ENCODE results near the gene NISCH.
"Not testable (repeated sequence)": the region's sequence is repeated elsewhere in the genome, so short reads cannot be mapped to it uniquely, and the experiment has no call there.

Gene NISCH

DNA sequence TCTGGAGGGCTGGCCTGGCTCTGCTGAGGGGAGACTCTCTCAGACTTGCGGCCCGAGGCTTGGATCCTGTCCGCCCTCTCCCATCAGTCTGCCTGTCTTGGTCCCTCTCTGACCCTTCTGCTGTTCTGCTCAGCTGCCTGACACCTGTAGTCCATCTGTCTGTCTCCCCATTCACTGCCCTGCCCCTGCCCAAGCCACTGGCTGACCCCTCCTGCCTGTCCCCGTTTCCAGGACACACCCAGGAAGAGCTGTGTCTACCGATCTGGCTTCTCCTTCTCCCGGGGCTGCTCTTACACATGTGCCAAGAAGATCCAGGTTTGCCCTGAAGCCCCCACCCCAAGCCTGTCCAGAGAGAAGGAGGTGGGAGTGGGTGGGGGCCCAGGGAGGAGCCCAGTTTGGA lies 59.8 kb downstream of the NISCH start:
- no peak for DNase-seq

DNA sequence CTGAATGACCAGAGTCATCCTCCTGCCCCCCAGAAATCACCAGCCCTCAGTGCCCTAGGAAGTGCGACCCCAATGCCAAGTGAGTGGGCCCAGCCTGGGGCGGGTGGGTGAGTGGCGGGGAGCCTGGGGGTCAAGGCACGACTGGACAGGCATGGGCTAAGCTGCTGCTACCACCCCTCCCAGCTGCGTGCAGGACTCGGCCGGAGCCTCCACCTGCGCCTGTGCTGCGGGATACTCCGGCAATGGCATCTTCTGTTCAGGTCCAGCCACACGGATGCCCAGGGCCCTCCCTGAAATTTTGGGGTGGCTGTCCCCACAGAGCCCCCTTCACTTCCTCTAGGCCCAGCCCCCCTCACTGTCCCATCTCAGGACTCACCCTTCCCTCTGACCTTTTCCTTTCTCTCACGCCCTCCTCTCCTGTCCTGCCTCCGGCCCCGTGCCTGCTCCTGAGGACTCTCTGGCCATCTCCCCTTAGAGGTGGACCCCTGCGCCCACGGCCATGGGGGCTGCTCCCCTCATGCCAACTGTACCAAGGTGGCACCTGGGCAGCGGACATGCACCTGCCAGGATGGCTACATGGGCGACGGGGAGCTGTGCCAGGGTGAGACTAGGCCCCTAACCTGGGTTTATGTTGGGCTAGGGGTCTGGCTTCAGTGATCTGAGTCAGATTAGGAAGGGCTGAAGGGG lies 61.2 kb downstream of the NISCH start:
- DNase-seq, result no peak

DNA sequence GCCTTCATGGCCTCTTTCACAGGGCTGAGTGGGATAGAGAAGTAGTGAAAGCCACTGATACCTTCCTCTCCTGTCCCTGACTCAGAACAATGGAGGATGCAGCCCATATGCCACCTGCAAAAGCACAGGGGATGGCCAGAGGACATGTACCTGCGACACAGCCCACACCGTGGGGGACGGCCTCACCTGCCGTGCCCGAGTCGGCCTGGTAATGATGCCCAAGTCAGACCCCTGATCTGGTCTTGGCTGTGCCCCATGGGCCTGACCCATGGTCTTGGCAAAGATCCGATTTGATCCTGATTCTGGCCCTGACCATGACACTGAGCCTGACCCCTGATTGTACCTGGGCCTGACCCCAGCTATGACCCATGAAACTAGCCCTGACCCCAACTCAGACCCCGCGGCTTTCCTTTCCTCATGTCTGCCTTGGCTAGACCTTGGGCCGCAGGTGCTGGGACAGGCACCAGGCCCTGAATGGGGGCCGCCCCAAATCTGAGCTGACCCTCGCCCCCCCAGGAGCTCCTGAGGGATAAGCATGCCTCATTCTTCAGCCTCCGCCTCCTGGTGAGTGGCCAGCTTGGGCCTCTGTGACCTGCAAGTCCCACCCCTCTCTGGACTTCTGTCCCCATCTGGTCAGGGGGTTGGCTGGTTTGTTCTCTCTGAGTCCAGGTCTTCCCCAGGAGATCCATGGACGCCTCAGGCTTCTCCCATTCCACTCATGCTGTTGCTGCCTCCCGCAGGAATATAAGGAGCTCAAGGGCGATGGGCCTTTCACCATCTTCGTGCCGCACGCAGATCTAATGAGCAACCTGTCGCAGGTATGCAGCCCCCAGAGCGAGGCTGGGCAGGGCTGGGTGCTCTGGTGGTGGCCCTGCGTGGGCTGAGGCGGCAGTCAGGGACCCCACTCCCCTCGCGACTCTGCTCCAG lies 62.7 kb downstream of the NISCH start:
- no peak for DNase-seq

DNA sequence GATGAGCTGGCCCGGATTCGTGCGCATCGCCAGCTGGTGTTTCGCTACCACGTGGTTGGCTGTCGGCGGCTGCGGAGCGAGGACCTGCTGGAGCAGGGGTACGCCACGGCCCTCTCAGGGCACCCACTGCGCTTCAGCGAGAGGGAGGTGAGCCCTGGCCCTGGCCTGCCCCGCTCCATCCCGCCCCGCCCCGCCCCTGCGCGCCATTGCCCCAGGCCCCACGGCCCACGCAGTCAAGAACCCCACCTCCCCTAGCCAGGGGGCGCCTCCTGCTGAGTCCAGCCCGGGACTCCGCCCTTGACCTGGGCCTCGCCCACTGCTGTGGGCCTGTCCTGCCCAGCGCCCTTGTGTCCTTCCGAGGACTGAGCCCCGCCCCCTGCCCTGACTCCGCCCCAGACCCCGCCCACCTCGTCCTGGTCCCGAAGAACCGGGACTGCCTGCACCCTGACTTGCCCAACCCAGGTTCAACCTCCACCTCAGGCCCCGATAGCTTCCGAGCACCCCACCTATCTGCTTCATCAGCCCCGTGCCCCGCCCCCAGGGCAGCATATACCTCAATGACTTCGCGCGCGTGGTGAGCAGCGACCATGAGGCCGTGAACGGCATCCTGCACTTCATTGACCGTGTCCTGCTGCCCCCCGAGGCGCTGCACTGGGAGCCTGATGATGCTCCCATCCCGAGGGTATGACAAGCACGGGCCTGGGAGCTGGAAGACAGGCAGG lies 63.5 kb downstream of the NISCH start:
- no peak for DNase-seq

DNA sequence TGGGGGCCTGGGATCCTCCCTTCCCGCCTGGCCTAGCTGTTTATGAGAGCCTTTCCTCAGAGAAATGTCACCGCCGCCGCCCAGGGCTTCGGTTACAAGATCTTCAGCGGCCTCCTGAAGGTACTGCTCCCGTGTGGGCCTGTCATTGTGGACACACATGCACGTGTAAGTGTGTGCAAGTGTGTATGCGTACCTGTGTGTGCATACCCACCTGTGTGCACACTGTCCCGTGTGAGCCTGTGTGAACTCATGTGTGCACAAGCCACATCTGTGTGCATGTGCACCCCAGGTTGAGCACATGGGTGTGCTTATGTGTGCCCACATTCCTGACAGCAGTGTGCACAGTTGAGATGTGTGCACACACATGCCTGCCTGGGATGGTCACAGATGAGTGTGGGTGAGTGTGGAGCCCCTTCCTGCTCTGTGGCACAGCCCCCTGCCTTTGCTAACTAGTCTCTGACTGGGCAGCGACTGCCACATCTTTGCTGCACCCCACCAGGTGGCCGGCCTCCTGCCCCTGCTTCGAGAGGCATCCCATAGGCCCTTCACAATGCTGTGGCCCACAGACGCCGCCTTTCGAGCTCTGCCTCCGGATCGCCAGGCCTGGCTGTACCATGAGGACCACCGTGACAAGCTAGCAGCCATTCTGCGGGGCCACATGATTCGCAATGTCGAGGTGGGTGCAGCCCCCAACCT lies 64.2 kb downstream of the NISCH start:
- DNase-seq, result no peak

DNA sequence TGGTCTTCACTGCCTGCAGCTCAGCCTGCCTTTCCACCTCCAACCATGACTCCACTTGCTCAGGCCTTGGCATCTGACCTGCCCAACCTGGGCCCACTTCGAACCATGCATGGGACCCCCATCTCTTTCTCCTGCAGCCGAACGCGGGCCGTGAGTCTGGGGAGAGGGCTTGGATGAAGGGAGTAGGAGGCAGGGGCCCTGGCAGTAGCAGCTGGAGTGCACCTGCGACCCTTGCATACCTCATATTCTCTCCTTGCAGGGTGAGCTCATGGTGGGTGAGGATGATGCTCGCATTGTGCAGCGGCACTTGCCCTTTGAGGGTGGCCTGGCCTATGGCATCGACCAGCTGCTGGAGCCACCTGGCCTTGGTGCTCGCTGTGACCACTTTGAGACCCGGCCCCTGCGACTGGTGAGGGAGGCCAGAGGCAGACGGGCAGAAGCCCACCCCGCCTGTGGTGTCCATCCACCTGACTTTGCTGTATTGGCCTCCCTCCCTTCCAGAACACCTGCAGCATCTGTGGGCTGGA lies 64.8 kb downstream of the NISCH start:
- DNase-seq, result no peak

DNA sequence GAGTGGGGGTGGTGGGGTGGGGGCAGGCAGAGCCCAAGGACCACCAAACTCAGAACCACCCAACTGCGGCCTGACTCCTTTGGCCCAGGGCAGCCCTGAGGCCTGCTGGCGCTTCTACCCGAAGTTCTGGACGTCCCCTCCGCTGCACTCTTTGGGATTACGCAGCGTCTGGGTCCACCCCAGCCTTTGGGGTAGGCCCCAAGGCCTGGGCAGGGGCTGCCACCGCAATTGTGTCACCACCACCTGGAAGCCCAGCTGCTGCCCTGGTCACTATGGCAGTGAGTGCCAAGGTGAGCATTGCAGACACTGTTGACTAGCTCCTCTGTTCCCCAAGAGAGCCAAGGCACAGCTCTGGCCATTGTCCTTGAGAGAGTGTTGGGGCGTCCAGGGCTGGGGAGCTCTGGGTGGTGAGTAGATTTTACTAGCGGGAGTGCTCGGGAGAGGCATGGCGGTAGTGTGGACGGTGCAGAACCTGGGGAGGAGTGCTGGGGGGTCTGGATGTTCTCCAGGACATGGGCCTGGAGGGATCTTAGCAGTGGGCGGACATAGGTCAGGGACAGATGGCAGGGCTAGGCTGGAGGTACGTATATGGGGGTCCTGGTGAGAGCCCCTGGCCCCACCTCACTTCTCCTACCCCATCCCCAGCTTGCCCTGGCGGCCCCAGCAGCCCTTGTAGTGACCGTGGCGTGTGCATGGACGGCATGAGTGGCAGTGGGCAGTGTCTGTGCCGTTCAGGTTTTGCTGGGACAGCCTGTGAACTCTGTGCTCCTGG lies 65.5 kb downstream of the NISCH start:
- DNase-seq, result no peak

DNA sequence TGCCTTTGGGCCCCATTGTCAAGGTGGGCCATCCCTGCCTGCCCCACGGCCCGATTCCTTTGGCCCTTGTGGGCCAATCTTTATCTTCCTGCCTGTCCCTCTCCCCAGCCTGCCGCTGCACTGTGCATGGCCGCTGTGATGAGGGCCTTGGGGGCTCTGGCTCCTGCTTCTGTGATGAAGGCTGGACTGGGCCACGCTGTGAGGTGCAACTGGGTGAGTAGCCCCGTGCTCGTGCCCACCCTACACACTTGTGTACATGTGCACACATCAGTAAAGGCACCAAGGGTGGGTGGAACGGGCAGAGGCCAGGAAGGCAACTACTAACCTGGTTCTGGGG lies 66.1 kb downstream of the NISCH start:
- no peak for DNase-seq

DNA sequence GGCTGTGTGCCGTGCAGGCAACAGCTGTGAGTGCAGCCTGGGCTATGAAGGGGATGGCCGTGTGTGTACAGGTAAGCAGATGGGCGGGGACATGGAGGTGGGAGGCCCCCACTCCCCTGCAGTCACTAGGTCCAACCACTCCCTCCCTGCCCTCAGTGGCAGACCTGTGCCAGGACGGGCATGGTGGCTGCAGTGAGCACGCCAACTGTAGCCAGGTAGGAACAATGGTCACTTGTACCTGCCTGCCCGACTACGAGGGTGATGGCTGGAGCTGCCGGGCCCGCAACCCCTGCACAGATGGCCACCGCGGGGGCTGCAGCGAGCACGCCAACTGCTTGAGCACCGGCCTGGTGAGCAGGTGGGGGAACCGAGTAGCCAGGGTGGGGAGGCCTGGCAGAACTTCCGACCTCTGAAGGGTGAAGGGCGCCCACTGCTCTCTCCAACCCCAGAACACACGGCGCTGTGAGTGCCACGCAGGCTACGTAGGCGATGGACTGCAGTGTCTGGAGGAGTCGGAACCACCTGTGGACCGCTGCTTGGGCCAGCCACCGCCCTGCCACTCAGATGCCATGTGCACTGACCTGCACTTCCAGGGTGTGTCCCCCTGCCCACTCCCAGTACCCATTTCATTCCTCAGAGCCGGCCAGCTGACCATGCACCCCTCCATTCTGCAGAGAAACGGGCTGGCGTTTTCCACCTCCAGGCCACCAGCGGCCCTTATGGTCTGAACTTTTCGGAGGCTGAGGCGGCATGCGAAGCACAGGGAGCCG lies 66.7 kb downstream of the NISCH start:
- DNase-seq, result no peak

DNA sequence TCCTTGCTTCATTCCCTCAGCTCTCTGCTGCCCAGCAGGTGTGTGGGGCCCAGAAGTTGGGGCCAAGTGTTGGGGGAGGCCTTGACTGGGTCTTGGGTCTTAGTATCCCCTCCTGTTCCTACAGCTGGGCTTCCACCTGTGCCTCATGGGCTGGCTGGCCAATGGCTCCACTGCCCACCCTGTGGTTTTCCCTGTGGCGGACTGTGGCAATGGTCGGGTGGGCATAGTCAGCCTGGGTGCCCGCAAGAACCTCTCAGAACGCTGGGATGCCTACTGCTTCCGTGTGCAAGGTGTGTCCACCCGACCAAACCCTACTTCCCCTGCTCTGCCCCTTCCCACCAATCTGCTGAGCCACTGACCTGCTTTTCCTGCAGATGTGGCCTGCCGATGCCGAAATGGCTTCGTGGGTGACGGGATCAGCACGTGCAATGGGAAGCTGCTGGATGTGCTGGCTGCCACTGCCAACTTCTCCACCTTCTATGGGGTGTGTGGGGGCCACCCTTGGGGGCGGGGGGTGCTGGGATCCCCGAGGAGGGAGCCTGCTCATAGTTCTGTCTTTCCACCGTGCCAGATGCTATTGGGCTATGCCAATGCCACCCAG lies 67.3 kb downstream of the NISCH start:
- DNase-seq, result no peak

DNA sequence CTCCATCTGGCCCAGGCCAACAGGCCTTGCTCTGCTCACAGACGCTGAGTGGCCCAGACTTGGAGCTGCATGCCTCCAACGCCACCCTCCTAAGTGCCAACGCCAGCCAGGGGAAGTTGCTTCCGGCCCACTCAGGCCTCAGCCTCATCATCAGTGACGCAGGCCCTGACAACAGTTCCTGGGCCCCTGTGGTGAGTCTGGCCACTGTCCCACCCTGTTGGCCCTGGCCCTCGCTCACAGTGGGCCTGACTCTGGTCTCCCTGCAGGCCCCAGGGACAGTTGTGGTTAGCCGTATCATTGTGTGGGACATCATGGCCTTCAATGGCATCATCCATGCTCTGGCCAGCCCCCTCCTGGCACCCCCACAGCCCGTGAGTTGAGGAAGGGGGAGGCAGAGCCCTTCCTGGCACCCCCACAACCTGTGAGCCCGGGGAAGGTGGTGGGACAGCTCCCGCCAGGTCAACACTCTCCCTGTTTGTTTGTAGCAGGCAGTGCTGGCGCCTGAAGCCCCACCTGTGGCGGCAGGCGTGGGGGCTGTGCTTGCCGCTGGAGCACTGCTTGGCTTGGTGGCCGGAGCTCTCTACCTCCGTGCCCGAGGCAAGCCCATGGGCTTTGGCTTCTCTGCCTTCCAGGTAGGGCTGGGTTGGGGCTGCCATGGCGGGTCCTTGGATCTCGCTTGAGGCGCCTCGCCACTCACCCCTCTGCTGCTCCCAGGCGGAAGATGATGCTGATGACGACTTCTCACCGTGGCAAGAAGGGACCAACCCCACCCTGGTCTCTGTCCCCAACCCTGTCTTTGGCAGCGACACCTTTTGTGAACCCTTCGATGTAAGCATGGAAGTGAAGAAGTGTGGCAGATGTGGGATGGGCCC lies 68.2 kb downstream of the NISCH start:
- no peak for DNase-seq

DNA sequence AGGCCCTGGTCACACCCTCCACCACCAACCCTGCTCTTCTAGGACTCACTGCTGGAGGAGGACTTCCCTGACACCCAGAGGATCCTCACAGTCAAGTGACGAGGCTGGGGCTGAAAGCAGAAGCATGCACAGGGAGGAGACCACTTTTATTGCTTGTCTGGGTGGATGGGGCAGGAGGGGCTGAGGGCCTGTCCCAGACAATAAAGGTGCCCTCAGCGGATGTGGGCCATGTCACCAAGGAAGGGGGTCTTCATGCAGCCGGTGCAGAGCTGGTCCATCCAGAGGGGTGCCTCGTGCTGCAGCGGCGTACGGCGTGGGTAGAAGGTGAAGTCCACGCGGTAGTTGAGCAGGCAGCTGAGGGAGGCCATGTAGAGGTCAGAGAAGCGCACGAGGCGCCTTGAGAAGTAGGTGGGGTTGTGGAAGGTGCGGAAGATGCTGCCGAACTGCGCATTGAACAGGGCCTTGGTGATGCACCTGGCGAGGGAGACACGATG lies 68.9 kb downstream of the NISCH start:
- no peak for DNase-seq

DNA sequence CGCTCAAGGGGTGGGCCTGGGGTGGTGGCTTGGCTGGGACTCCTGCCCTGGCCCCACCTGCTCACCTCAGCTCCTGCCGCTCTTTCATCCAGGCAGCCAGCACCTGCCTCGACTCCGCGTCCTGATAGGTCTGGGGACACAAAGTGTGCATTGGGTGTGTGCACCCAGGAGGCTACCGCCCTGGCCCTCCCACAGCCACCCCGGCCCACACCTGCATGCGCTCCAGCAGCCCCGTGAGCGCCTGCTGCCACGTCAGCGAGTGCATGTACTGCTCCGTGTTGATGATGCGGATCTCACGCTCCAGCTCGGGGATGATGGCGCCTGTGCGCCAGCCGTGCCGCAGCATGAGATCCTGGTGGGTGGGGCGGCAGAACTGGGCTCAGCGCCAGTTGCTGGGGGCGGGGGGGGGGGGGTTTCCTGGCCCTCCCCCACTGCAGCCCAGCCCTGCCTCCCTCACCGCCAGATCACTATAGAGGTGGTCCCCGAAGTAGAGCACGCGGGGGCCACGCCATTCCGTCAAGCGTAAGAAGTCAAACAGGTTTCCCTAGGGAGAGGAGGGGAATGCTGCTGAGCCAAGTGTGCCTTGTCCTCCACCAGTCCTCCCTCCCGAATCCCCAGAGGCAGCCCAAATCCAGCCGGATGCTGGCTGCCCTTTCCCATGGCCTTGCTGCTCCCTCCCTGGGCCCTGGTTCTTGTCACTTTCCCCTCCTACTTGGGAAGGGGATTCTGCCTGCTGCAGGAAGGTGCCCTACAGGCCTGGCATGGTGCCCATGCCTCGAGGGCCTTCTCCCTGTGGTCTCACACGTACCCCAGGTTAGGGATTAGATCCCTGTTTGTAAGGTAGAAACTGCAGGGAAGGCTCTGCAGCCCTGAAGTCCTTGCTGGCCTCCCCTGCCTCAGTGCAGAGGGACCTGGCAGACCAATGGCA lies 69.6 kb downstream of the NISCH start:
- no peak for DNase-seq

DNA sequence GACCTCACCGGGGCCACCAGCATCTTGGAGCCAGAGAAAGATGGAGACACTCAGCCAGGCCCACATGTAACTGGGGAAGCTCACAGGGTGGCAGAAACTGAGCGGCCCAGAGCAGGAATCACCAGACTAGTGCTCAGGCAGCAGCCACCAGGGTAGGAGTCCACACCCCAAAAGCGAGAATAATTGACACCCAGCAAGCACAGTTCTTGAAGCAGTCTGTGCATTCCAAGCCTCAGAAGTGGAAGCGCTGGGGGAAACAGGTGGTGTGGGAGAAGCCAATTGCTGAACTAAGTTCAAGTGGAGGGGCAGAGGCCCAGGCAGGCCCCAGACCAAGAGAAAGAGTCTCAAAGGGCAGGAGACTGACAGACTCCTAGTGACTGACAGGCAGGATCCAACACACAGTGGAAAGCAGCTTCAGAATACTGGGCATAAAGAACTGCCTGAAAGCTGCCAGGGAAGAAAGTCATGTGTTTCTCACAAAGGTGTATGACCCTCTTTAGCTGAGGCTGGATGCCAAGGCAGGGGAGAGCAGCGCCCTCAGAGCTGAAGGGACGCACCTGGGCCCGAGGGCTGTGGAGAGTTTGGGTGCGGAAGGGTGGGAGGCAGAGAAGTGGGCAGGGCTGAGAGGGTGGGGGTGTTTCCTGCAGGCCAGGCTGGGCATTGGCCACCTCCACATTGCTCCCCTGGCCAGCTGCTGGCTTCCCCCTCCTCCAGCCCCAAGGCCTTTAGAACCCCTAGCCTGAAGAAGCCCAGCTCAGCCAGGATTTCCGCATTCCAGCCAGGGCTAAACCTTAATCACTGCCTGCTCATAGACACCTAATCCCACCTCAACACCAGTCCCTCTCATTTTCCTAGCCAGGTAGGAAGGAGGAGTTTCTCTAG lies 70.5 kb downstream of the NISCH start:
- DNase-seq, result no peak

DNA sequence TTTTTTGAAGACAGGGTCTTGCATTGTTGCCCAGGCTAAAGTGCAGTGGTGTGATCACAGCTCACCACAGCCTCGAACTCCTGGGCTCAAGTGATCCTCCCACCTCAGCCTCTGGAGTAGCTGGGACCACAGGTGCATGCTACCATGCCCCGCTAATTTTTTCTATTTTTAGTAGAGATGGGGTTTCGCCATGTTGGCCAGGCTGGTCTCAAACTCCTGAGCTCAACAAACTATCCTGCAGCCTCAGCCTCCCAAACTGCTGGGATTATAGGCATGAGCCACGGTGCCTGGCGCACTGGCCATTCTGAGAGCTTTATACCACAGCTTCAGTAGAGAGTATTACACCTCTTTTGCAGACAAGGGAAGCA lies 71.3 kb downstream of the NISCH start:
- DNase-seq, result not testable (repeated sequence)

DNA sequence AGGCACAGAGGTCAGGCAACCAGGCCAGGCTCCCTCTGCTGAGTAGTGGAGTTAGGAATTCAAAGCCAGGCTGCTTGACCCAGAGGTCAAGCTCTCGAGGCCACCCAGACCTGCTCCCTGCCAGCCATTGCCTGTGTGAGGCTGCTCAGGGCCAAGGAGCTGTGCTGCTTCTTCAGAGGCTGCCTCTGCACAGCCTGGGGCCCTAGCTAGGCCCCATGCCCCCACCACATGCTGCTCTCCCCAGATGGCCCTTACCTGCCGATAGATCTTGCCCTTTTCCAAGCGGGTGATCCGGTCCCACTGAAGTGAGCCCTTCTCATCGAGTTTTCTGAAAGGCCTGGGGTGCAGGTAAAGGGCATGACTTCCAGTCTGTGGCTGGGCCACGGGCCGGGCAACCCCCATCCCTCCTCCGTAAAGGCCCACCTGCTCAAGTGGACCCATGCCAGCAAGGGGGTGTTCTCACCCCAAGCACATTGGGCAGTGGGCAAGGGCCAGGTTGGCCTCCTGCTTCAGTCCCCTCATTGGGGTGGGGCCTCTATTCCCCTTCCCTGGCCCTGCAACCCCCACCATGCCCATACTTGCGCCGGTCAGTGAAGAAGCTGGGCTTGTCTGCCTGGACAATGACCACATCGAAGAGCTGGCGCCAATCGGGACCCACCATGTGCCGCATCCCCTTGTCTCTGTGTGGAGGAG lies 71.8 kb downstream of the NISCH start:
- no peak for DNase-seq
